Activated CD4-positive, CD25-positive, alpha-beta regulatory T cell treated with anti-CD3 and anti-CD28 coated beads, Interleukin-2, amount 50 U/mL, for 16 hours (primary cell): ENCODE measurements around the gene MTG2.

Experiments used
- DNase-seq: peaks from one replicate; pipeline ENCODE4 v3.0.0-alpha.2; 2020; ENCODE audit warnings: low read depth, low spot score

MTG2 gene

DNA sequence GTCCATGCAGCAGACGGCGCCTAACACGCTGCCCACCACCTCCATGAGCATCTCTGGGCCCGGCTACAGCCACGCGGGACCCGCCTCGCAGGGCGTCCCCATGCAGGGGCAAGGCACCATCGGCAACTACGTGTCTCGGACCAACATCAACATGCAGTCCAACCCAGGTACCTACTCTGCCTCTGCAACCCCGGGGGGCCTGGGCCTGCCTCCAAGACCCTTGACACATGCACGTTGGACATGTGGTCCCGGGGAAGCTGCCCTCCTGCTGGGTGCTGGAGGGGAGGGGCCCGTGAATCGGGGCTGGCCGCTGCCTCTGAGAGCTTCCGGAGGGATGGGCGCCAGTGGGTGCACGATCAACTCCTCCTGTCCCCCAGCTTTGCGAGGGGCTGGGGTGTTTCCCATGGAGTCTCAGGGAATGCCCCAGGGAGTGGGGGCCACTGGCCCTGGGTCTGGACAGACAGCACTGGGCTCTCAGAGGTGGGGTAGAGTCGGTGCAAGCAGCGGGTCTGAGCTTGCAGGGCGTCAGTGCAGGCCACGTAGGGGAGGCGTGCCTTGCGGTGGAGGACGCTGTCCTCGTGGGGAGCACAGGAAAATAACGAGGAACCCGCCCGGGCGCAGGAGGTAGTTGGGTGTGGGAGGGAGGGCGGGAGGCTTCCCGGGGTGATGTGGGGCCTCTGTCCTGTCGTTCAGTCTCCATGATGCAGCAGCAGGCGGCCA lies 19.9 kb upstream of the MTG2 start:
- DNase-seq = no peak

DNA sequence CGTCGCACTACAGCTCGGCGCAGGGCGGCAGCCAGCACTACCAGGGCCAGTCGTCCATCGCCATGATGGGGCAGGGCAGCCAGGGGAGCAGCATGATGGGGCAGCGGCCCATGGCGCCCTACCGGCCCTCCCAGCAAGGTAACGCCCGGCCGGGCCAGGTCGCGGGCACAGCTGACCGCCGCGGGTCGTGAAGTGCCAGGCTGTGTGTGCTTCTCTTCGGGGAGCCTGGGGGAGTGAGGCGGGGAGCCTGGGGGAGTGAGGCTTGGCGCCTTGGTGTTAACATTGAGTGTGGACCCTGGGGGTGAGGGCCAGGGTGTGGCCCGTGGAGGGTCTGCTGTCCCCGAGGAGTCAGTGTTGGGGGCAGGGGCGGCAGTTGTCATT lies 19.4 kb upstream of the MTG2 start:
- no peak for DNase-seq

DNA sequence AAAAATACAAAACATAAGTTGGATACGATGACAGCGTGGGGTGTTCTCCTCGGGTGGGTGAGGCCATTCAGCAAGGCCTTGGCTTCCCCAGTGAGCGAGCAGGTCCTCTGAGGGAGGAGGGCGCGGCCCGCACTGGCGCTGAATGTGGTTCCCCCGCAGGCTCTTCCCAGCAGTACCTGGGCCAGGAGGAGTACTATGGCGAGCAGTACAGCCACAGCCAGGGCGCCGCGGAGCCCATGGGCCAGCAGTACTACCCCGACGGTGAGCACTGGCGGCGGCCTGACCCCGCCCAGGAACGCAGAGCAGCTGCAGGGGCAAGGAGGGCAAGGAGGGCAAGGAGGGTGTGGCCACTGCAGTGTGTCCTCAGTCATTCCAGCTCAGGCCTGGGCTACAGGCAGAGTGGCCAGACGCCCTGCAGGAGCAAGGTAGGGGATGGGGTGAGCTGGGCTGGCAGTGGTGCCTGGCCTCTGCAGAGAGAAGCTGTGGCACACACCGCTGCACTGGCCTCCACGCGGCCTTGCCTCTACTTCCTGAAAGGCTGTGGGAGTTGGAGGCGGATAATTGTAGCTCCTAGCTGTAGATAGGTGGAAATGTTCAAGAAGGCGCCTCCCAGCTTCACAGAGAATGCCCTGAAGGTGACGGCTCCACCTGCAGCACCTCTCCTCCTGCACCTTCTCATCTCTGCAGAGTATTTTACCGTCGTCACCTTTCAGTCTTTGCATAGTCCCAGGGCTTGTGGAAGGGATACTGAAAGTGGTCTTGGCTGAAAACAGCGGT lies 18.7 kb upstream of the MTG2 start:
- DNase-seq = no peak

DNA sequence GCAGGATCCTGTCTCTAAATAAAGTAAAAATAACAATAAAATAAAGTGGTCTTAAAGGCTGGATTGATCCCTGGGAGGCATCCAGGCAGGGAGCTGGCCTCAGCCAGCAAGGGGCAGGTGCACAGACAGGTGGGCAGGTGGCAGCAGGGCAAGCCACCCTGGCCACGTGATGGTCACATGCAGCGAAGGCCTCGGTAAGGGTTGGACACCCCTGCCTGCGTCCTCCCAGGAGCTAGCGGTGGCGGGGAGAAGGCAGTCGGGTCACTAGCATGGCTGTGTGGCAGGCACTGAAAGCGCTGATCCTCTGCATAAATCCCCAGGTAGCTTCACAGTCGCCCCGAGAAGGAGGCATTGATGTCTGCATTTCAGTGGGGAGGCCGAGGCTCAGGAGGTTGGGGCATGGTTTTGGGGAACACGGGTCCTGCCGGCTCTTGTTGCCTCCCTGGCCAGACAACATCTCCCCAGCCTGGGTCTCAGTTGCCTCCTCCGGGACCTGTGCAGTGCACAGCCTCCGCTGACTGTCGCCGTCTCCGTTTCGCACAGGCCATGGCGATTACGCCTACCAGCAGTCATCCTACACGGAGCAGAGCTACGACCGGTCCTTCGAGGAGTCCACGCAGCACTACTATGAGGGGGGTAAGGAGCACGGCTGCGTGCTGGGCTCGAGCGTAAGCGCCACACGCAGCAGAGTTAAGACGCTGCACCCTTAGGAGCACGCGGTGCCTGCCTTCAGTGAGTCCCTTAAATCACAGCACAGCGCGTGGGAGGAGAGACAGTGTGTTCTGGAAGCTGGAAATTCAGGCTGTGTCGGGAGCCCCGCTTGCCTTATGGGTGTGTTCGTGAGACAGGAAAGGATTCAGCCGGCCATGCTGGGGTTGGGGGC lies 17.7 kb upstream of the MTG2 start:
- no peak for DNase-seq

DNA sequence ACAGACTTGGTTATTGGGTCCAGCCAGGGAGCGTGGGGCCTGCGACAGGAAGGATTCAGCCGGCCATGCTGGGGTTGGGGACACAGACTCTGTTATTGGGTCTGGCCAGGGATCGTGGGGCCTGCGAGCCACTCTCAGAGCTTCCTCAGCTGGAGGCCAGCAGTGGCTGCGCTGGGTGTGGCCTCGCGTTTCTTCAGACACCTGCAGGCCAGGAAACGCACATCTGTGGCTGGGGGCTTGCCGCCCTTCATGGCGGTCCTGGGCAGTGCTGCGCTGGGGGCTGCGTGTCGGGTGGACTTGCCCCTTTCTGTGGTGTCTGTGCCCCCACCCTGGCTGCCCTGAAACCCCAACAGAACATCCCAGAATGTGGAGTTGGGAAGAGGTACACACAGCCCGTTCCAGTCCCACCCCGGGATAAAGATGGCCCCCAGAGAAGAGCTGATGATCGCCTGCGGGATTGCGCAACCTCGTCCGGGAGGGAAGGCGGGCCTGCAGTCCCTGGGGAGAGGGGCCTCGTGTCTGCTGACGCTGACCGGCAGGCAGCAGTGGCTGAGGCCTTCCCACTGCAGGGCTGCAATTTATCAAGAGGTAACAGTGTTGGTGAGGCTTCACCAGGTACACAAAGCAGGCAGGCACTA lies 16.9 kb upstream of the MTG2 start:
- DNase-seq = no peak

DNA sequence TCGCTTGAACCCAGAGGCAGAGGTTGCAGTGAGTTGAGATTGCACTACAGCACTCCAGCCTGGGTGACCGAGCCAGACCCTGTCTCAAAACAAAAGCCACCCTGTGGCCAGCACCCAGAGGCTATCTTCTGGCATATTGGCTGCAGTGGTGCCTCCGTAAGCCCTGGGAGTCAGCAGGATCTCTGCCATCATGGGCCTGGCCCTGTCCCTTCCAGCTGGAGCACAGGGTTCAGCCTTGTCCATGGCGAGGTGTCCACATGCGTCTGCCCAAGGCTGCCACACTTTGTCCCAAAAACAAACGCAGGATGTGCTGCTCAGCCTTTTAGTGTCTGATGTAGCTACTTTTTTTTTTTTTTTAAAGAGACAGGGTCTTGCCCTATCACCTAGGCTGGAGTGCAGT lies 15.4 kb upstream of the MTG2 start:
- no peak for DNase-seq

DNA sequence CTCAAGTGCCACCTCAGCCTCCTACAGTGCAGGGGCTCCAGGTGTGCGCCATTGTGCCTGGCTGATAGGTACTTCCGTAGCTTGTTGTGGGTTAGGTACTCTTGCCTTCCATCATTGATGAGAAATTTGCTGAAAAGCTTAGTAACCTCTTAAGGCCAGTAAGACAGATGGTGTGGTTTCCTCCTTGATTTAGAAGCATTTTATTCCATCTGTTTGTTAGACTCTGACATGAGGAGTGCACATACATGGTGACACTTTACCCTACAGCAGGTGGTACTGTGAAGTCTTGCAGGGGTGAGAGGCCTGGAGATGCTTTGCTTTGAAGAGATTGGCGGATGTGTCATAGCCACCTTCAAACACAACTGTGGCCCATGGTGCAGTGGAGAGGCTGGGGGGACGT lies 14.8 kb upstream of the MTG2 start:
- no peak for DNase-seq

DNA sequence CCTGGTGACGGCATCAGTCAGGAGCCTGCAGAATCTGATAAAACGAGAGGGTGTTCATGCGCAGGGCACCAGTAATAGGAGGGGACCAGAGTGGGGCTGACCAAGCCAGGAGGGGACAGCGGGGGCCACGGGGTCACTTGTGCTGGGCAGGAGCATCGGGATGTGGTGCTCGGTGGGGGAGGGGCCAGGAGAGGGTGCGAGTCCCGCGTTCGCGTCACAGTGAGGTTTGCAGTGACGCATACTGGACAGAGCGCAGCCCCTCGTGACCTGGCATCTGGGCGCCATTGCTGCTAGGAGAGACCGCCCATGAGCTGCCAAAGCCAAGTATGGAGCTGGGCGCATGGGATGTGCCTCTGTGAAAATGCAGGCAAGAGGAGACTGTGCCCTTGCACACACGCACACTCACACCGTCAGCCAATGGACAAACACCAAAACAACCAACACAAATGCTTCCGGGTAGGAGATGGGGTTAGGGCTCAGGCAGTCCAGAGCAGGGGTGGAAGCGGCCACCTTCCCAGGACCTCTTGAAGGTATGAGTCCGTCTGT lies 13.9 kb upstream of the MTG2 start:
- no peak for DNase-seq

DNA sequence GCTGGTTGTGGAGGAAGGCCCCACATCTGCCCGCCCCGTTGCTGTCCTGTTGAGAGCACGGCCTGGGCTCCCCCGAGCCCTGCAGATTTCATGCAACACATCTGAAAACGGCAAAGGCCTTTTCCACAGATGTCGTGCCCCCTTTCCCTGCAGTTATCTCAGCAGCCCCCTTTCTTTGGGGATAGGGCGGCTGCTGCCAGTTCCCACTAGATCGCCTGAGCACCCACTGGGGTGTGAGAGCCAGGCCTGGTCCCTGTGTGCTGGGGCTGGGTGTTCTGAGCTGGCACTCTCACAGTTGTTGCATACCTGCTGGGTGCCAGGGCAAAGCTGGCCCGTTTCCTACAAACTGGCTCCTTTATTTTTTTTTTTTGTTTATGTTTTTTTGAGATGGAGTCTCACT lies 12.3 kb upstream of the MTG2 start:
- no peak for DNase-seq

DNA sequence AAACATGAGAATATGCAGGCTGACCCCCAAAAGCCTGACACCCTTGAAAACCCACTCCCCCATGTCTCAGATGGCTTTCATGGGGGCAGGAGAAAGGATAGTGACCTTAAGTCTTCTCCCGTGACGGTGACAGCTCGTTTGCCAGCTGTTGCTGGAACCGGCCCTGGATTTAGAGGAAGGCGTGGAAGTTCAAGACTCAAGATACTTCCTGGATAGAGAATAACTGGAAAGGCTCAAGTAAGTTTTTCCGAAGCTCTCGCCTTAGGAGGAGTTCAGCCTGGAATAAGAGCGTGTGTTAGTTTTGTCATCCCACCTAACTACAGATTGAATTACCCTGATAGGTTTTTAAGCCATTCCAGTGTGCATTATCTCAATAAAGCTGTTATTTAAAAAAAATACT lies 11.6 kb upstream of the MTG2 start:
- DNase-seq = no peak

DNA sequence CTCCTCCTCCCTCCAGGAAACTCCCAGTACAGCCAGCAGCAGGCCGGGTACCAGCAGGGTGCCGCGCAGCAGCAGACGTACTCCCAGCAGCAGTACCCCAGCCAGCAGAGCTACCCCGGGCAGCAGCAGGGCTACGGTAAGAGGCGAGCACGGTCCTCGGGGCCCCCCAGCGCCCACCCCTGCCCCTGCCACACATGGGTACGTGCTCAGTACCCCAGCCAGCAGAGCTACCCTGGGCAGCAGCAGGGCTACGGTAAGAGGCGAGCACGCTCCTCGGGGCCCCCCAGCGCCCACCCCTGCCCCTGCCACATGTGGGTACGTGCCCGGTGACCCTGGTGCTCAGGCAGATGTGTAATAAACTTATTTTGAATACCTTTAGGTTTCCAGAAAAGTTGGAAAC lies 10.2 kb upstream of the MTG2 start:
- no peak for DNase-seq

DNA sequence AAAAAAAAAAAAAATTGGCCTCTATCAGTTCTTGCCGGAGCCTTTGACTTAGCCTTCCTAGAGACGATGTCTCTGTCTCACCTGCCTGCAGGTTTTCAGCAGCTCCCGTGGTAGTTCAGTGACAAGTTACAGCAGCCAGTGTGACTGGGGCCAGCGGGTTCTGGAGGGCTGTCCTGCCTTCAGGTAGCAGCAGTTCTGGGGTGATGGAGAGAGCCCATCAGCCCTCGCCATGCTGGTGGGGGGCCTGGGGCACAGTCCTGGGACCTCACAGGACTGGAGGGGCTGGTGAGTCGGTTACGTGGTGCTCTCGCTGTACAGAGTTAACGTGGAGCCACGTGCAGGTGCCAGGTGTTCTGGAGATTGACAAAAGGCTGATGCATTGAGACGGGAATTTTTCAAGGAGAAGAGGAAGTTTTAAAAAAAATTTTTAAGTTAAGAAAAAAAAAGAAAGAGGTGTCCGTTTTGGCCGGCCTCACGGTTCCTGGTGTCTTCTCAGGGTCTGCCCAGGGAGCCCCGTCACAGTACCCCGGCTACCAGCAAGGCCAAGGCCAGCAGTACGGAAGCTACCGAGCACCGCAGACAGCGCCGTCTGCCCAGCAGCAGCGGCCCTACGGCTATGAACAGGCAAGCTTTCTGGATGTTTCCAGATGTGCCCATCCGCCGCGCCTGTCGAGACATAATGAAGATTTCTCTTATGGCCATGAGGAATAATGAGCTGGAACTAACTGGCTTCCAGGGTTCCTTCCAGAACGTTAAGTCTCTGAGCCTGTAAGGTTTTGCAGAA lies 8.6 kb upstream of the MTG2 start:
- no peak for DNase-seq

DNA sequence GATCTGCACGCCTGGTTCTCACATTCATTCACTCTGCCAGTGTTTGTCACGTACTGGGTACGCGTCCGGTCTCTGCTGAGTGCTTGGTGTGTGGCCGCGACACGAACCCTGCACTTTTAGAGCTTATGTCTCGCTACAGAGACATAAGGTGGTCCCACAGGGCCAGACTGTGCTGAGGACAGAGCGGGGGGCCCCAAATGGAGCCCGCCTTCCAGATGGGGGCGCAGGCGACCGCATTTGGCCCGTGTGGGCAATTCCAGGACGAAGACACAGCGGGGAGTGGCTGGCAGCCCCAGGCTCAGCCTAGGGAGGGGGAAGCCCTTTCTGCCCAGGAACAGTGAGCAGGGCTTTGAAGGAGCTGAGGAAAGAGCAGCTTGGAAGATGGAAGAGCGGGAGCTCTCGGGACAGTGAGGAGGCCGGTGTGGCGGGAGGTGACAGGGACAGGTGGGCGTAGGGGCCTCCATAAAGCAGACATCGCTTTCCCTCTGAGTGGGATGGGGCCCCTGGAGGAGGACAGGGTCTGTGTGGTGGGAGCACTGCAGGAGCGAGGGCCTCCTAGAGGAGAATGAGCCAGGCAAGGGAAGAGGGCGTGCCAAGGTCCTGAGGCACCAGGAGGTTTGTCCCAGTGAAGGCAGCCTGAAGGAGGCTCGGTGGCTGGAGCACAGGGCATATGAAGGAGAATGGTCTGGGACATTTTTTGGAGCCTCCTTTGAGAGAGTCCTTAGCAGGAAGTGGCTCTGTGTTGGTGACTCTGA lies 7.8 kb upstream of the MTG2 start:
- DNase-seq = no peak

DNA sequence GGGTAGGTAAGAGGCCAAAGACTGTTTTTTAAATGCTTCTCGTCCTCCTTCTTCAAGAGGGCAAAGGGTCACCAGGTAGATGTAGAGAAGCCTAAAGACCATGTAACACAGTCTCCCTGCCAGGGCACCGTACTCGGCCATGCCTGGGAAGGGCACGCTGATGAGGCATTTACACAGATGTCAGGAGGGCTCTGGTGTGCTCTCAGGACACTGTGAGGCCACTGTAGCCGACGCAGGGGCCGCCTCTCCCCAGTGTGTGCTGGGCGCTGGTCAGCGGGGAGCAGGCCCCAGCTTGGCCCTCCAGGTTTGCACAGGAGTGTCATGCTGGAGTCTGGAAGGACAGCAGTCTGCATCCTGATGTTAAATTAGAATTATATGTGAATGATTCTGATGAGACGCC lies 7.1 kb upstream of the MTG2 start:
- no peak for DNase-seq

DNA sequence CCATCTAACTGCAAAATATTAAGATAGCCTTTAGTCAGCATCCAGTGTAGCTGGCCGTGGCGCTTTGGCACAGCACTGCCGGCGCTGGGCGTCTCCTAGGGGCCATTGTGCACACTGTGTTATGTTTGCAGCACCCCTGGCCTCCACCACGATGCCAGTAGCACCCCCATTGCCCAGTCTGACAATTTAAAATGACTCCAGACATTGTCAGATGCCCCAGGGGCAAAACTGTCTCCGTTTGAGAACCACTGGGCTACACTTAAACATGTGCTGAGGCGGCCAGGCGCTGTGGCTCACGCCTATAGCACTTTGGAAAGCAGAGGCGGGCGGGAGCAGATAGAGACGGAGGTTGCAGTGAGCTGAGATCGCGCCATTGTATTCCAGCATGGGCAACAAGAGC lies 6.0 kb upstream of the MTG2 start:
- no peak for DNase-seq

DNA sequence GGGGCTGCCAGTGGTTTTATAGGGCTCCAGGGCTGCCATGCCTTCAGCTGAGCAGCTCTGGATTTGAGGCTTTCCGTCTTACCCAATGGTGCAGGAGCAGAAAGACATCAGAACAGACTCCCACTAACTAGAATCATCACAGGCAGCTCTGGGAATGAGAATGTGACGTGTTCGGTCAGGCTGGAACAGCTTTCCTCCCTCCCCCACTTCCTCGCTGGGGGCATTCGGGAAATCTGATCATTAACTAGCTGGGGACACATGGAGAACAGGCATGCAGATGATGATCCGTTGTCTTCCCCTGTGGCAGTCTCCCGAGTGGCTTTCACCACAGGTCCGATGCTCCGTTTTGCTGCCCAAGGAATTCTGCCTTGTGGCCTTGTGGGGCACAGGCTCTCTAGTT lies 5.5 kb upstream of the MTG2 start:
- no peak for DNase-seq

DNA sequence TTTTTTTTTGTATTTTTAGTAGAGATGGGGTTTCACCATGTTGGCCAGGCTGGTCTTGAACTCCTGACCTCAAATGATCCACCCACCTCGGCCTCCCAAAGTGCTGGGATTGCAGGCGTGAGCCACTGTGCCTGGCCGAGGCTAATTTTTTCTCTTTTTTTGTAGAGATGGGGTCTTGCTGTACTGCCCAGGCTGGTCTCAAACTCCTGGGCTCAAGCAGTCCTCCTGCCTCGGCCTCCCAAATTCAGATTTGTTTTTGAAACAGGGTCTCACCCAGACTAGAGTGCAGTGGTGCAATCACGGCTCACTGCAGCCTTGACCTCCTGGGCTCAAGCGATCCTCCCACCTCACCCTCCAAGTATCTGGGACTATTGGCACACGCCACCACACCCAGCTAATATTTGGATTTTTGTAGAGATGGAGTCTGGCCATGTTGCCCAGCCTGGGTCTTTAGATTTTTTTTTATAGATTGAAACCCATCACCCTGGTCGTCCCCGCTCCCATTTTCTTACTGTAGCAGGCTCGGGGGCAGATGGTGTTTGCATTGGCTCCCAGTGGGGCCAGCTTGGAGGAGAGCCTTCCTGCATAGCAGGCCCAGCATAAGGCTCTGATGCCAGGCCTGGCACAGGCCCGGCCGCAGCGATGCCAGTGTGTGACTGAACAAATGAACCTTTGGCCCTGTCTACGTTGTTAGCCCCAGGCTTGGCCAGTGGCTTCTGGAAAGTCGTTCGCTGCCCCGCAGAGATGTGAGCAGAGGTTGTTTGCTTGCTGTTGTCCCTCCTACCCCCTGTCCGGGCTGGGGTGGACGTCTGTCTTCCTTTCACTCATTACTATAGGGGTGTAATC lies 4.3 kb upstream of the MTG2 start:
- no peak for DNase-seq

DNA sequence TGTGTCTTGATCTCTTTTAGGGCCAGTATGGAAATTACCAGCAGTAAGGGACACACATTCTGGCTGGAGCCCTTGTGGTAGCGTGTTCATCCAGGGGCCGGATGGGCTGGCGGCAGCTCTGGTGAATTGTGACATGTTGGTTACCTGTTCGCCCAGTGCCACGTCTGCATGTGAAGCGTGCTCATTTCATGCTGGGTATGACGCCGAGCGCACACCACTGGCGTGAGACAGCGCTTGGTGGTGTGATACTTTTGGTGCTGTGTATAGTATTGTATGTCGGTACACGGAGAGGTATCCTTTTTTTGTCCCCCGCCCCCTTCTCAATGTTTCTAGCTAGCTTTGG lies 3.7 kb upstream of the MTG2 start:
- no peak for DNase-seq

DNA sequence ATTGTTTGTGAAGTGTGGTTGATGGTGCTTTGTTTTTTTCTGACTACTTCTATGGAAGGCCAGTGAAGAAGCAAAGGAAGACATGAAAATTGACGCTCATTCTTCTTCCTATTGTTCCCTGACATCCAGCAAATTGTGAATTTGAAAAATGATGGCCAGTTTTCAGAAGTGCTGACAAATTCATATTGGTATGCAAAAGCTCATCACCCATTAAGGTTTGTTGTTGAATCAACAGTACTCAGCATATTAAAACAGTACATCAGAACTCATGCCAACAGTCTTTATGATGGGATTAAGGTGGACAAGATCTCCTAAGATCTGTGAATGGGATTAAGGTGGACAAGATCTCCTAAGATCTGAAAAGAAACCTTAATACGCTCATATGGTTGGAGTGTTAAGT lies 1.0 kb upstream of the MTG2 start:
- DNase-seq = no peak
